ENCODE measurements around the gene DDX10.
"Not testable (repeated sequence)": the region's sequence is repeated elsewhere in the genome, so short reads cannot be mapped to it uniquely, and the experiment has no call there.

The DDX10 gene

DNA sequence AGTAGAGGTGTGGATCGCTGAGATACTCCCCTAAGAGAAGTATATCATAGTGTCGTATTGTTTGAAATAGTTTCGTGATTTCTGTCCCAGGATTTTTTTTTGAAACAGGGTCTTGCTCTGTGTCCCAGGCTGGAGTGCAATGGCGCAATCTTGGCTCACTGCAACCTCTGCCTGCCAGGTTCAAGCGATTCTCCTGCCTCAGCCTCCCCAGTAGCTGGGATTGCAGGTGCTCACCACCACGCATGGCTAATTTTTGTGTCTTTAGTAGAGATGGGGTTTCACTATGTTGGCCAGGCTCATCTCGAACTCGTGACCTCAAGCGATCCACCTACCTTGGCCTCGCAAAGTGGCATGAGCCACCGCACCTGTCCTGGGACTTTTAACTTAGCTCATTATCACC lies 159.1 kb downstream of the DDX10 start:
- not testable (repeated sequence) for DNase-seq (ENCODE audit: low spot score)

- no peak for DNase-seq (ENCODE audit: low spot score)
These were observed 159.7 kb downstream of the DDX10 start for GRCh38 chr11:108824545-108824944.

- DNase-seq (ENCODE audit: low spot score) = no peak
These were observed 160.5 kb downstream of the DDX10 start for GRCh38 chr11:108825381-108825780.

DNA sequence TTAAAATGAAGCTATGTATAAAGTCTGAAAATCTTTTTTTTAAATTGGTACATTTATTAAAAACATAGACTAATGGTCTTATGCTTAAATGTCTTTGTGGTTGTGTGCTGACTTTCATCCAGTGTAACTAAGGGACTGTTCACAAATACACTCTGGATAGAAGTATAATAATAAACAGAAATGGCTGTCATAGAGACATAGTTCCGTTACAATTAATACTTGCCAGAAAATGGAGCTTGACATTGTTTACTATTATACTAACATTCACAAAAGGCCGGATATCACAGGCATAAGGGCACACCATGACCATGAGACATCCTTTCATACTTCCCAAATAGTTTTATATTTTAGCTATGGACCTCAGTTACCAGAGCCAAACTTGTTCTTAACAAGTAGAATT lies 161.3 kb downstream of the DDX10 start:
- DNase-seq (ENCODE audit: low spot score) = no peak

DNA sequence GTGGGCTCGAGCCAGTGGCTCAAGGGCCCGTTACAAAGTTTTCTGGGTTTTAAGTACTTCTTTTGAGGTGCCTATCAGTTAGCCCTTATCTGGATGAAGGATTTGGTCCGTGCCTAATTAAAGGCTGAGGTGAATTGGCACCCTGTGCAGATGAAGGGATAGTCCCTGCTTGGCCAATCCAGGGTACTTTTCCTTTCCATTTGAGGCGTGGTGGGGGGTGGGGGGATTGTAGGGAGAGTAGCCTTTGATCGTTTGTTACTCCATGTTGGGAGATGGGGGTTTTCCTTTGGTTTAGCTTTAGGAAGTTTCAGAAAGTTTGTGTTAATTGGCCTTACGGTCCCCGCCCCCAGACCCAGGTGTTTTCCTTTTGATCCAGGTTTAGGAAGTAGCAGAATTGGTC lies 170.8 kb downstream of the DDX10 start:
- DNase-seq (ENCODE audit: low spot score) = no peak

DNA sequence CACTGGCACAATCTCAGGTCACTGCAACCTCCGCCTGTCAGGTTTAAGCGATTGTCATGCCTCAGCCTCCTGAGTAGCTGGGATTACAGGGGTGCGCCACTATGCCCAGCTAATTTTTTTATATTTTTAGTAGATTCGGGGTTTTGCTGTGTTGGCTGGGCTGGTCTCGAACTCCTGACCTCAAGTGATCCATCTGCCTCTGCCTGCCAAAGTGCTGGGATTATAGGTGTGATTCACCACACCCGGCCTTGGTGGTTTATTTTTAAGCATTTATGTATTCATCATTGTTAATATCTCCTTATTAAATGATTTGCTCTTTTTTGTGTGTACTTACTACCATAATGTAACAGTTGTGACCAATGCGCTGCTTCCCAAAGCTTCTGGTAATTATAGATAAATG lies 171.7 kb downstream of the DDX10 start:
- no peak for DNase-seq (ENCODE audit: low spot score)

DNA sequence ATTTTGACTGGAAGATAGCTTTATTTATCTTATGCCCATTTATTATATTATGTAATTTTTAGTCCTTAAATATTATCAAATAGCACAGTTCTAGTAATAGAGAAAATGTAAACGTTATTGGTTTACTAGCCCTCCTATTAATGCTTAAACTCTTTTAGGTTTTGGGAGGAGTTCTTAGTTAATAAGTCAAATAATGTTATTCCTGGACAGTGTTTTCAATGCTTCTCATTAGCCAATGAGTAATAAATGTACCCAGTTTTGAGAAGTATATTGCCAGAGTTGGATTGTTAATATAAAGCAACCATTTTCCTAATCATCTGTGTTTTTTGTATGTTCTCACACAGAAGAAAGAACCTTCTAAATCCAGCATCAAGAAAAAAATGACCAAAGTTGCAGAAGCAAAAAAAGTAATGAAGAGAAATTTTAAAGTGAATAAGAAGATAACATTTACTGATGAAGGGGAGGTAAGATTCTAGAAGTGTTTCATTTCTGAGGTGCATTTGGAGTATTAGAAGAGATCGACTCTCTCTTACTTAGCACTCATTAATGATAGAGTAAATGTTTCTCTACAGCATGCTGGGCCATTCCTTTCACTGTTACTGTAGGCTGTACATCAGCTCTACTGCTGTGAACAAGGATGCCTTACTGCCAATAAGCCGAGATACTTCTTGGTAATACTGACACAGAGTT lies 173.4 kb downstream of the DDX10 start:
- no peak for DNase-seq (ENCODE audit: low spot score)

DNA sequence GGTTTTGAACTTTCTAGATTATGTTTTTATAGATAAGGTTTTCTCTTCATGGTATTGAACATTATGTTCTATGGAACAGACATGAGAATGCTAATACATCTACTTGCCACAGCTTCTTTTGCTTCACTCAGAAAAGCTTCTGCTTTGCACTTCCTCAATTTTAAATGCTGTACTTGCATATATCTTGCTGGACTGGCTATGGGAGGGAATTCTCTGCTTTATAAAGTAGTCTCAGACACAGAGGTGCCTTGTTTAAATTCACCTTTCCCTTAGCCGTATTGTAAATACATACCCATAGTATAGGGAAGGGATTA lies 173.9 kb downstream of the DDX10 start:
- no peak for DNase-seq (ENCODE audit: low spot score)

GRCh38 chr11:108846009-108846408 lies 181.1 kb downstream of the DDX10 start:
- no peak for DNase-seq (ENCODE audit: low spot score)

- no peak for DNase-seq (ENCODE audit: low spot score)
These were observed 182.6 kb downstream of the DDX10 start for GRCh38 chr11:108847298-108847990.

GRCh38 chr11:108851781-108852180 lies 186.9 kb downstream of the DDX10 start:
- no peak for DNase-seq (ENCODE audit: low spot score)

GRCh38 chr11:108852701-108853100 lies 187.8 kb downstream of the DDX10 start:
- DNase-seq (ENCODE audit: low spot score) = no peak

DNA sequence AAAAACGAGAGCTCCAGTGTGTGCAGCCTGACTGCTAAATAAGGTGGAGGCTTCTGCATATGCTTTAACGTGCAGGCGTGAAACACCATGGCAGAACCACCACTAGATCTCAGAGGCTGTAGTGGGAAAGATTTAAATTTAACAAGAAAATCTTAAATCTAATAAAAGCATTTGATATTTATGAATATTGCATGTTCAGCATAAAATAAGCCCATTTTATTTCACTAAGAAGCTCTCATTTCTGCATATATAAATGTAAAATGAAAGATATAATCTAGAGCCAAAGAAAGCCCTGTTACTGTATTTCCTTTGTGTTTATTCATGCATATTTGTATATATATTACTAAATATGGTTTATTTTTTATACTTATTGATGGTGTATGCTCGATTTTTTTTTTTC lies 188.3 kb downstream of the DDX10 start:
- DNase-seq (ENCODE audit: low spot score) = no peak

DNA sequence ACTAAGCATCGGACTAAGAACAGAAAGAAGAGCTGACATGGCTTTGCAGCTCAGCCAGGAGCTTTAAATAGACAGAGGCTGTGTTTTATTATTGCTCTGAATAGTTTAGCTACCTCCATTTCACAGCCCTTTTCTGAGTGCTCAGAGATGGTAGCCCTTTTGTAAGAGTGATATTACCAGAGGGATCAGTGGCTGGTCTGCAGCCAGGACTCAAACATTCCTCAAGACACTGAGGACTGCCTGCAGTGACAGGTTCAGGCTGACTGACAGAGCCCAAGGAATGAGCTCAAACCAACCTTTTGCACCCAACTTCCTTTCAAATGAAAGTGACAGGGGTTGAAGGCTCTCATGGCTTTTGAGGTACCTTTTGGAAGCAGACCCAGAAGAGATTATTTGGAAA lies 189.0 kb downstream of the DDX10 start:
- DNase-seq (ENCODE audit: low spot score) = no peak

DNA sequence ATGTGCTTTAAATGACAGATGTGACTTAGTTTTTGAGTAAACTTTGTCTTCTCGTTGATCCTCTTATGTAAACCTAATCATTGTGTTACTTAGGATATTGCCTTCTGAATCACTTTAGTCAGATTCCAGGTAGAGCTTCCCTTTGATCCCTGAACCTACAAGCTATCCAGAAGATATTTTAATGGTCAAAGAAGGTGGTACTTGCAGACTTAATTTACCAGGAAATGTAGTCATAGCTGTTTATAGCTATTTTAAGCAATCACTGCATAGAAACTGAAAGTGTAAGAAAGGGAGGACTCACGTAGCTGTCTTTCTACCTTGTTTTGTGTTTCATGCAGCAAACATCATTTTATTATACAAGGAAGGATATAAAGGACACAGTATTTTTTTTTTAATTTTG lies 189.5 kb downstream of the DDX10 start:
- DNase-seq (ENCODE audit: low spot score) = no peak

DNA sequence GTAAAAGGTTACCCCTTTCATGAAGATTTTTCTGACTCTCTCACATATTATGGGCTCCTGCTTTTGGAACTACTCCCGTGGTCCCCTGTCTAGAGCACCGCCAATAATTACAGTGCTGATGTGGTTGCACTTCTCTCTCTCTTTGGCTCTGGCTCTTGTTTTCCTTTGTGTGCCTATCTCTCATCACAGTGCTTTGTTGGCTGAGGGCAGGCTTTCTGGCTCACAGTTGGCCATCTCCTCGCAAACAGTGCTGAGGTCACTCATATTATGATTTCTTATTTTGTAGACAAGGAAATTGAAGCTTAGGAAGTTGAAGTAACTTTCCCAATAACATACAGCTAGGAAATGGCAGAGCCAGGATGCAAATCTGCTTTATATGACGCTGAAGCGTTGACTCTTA lies 192.5 kb downstream of the DDX10 start:
- DNase-seq (ENCODE audit: low spot score) = no peak

DNA sequence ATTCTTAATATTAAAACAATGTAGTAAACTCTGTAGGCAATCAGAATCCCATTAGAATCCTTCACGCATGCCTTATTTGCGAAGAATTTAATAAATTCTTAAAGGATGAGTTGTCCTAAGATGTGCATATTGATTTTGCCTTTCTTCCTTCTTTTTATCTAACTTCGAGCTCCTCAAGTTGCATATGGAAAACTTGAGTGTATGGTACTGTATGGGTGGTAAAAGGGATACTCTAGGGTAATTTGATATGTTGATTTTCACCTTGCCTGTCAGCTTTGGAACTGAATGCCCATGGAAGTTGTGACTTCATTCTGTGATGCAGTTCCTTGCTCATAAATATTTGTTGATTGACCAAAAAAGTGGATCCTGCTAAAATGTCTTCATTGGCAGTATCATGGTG lies 193.8 kb downstream of the DDX10 start:
- no peak for DNase-seq (ENCODE audit: low spot score)

DNA sequence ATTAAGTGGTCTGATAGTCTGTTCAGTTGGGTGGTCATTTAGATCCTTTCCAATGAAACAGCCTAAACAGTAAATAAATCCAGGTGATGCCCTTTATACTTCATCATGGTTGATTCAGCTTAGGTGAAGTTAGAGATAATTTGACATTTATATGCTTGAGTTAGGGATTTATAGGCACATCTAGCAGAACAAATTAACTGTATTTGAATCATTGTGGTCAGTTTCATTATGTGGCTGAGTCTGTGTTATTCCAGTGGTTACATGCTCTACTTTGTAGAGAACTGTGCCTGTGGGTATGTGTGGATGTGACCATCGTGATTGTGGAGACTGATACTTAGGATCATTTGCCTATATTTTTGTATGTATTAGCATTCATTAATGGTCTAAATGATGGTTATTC lies 194.6 kb downstream of the DDX10 start:
- DNase-seq (ENCODE audit: low spot score) = no peak

- no peak for DNase-seq (ENCODE audit: low spot score)
These were observed 198.7 kb downstream of the DDX10 start for GRCh38 chr11:108863528-108863927.

- no peak for DNase-seq (ENCODE audit: low spot score)
These were observed 200.5 kb downstream of the DDX10 start for GRCh38 chr11:108865406-108865805.

- no peak for DNase-seq (ENCODE audit: low spot score)
These were observed 201.9 kb downstream of the DDX10 start for GRCh38 chr11:108866781-108867180.

DNA sequence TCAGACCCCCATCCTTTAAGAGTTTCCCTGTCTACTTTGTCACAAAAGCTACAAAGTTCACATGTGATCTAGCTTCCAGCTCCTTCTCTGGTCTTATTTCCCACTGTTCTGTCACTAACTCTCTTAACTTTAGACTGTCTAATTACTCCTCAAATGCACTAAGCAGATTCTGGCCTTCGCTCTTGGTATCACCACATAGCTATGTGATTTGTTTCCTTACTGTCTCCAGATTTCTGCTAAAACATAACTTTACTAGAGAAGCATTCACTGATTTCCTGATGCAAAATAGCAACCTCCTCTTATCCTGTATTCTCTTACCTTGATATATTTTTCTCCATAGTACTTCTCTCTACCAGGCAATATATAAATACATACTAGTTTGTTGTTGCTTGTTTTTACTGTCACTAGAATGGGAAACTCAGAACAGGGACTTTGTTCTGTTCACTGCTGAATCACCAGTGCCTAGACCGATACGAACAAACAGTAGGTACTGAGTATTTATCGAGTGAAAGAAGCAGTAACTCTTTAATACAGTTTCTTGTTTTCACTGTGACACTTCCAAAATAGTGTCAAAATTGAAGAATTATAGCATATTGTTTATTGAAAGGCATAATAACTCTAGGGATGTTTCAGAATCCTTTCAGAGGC lies 205.6 kb downstream of the DDX10 start:
- no peak for DNase-seq (ENCODE audit: low spot score)

DNA sequence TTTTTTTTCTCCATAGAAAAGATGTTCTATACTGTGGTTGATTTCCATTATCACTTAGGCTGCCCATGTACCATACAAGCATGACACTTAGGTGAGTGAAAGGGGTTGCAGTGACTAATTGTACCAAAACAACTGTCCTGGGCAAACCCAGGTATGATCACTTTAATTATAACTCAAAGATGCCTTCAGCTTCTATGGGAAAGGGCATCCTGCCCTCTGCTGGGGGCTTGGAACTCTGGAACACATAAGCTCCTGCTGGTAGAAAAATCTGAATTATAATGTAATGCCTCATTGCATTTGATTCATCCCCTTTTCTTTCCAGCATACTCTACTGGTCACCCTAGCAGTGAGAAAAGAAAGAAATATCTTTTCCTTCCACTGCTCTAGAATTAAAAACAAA lies 206.3 kb downstream of the DDX10 start:
- peak; percentile 4 for DNase-seq (ENCODE audit: low spot score)

DNA sequence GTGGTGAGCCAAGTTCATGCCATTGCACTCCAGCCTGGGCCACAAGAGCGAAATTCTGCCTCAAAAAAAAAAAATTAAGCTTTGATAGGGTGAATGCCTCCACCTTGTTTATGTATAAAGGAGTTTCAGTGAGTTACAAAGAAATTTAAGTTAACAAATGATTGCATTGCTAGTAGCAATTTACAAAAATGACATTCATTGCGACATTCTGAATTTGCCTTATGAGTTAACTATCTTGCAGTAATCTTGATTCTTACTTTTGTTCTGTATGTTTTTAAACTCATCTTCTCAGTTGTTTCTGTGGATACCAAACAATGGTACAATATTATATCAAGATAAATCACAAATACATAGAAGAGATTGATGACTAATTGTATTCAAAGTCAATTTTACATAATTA lies 207.0 kb downstream of the DDX10 start:
- no peak for DNase-seq (ENCODE audit: low spot score)
